AG10803 (cell line): ENCODE data around the gene SRD5A1.
A peak's percentile ranks its signal among the peaks of the same experiment; 100 is the strongest.

Source experiments
- DNase-seq: peaks from one replicate; pipeline ENCODE4 v3.0.0; 2010; ENCODE audit warnings: low read depth
- H3K4me3 ChIP-seq: 2 replicates; pipeline ENCODE4 v1.5.1; 2011; ENCODE audit warnings: mild to moderate bottlenecking, low read length, control low read depth
- CTCF ChIP-seq: conservative IDR thresholded peaks from 2 replicates; pipeline ENCODE4 v1.5.1; 2011; ENCODE audit warnings: mild to moderate bottlenecking, low read length, control low read depth, inconsistent platforms

Gene SRD5A1

GRCh38 chr5:6710070-6710469 is 76.8 kb downstream of the SRD5A1 start:
- no peak for DNase-seq
- H3K4me3 ChIP-seq: no peak overlapping the region
- TF ChIP-seq CTCF: no peak

GRCh38 chr5:6710551-6711318 is 77.5 kb downstream of the SRD5A1 start:
- no peak for DNase-seq
- TF ChIP-seq CTCF: no peak
- no peak overlapping the region for H3K4me3 ChIP-seq

- TF ChIP-seq CTCF: peak; percentile 33
- DNase-seq: no peak
- H3K4me3 ChIP-seq: peak overlapping the region; percentile 74
These were observed 78.3 kb downstream of the SRD5A1 start for GRCh38 chr5:6711409-6712141.

- no peak; the same call in none of the 2 replicates for TF ChIP-seq CTCF
- peak; percentile 60 for DNase-seq
These were observed 78.9 kb downstream of the SRD5A1 start for GRCh38 chr5:6712142-6712576.

GRCh38 chr5:6712577-6713273 is 79.5 kb downstream of the SRD5A1 start:
- TF ChIP-seq CTCF: no peak
- H3K4me3 ChIP-seq: peak overlapping the region; percentile 74
- peak; percentile 95 for DNase-seq

More at GRCh38 chr5:6712142-6712576, 78.9 kb downstream of the SRD5A1 start:
- peak overlapping the region; percentile 74 for H3K4me3 ChIP-seq

- no peak for TF ChIP-seq CTCF
- H3K4me3 ChIP-seq: peak within 1 kb of the TSS; percentile 74
- DNase-seq: peak; percentile 27
These were observed 80.3 kb downstream of the SRD5A1 start, which contains the start of gene TENT4A for GRCh38 chr5:6713274-6714225. Gene TENT4A, plus strand, starts transcription at chr5:6713432. Its CDS starts 552 bp downstream, at chr5:6713984.
